GM21526 (cell line): ENCODE results near the gene GABRD.

Experiments
- ATAC-seq: cut with Tn5 transposase; IDR thresholded peaks from one replicate; pipeline ENCODE4 v1.9.1; 2021; ENCODE audit warnings: moderate library complexity; ENCODE audit not compliant: unreplicated experiment, low FRiP score

The GABRD gene

GRCh38 chr1:2050793-2051682 lies 31.9 kb downstream of the GABRD start:
- no peak for ATAC-seq

DNA sequence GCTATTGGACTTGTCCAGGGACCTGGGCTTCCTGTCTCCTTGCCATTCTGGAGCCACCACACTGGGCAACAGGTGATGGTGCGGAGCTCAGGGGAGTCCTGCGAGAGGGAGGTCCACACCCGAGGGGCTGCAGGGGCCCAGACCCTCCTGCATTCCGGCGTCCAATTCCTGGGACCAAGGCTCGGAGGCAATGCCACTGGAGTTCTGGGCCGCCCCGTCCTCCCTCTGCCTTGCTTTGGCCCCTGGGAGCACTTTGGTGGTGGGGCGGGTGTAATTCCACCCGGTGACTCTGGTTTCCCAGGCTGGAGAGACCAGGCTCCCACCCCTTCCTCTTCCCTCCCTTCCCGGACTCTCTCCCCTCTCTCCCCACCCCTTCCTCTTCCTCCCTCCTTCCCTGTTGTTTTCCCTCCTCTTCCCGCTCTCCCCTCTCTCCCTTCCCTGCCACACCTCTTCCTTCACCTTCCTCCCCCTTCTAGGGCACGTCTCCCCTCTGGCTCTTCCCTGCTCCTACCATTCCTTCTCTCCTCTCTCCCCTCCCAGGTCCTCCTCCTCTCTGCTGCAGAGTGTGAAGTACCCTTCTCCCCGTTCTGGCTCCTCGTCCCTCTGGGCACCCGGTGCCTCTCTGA lies 33.0 kb downstream of the GABRD start:
- ATAC-seq = no peak

GRCh38 chr1:2052756-2053155 lies 33.6 kb downstream of the GABRD start:
- ATAC-seq = no peak

DNA sequence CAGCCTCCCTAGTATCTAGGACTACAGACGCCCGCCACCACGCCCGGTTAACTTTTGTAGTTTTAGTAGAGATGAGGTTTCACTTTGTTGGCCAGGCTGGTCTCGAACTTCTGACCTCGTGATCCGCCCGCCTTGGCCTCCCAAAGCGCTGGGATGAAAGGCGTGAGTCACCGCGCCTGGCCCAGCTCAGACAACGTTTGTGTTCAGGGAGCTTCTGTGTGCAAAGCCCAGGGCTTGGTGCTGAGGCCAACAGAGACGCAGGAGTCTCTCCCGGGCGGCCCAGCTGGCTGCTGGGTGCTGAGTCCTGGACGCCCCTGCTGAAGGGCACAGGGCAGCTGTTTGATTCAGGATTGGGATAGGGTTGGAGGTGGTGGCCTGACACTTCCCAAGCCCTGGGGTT lies 34.1 kb downstream of the GABRD start:
- ATAC-seq = no peak

- no peak for ATAC-seq
These were observed 34.7 kb downstream of the GABRD start for GRCh38 chr1:2053784-2054376.

- ATAC-seq = no peak
These were observed 35.4 kb downstream of the GABRD start for GRCh38 chr1:2054560-2054959.

DNA sequence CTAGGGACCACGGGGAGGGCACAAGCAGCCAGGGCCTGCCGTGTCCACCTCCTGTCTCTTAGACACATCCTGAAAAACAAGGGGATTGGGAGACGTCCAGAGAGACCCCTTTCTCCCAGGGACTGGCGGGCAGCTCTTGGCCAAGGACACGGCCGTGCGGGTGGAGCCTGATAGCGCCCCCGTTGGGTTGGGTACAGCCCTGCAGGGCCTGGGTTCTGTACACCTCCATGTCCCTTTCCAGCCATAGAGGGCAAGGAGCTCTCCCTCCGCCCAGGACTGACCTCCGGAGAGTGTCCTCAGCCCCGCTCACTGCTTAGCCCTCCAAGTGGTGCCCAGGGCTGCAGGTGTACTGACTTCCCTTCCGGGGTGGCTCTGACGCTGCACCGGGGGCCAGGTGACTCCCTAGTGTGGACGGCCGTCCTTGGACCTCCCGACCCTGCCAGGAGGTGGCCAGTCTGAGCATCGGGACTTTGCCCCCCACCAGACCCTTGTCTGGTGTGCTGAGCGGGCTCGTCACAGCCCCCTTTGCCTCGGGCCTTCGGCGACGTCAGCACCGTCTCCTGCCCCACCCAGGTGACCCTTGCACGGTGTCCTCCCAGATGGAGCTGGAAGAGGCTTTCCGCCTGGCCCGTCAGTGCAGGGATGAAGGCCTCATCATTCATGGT lies 36.9 kb downstream of the GABRD start:
- no peak for ATAC-seq

DNA sequence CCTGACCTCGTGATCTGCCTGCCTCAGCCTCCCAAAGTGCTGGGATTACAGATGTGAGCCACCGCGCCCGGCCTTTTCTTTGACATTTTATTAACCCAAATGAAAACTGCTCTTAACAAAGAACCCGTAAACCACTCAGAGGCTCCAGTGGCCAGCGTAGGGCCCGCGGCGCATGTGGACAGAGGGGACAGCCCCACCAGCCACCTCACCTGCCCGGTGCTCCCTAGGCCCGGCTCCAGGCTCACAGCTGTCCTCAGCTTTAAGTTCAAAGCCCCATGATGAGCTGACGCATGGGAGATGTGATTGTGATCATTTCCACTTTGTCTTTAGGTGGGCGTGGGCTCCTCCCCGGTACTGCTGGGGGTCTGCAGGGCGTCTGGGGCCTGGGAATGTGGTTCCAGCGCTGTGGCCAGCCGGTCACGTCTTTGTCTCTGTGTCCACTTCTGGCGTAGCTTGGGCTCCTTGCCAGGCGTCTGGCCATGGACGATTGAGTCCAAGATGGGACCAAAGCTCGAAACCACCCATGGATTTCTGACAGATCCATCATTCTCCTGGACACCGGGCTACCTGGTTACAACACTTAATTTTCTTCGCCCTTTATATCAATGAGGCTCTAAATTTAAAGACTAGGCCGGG lies 37.9 kb downstream of the GABRD start:
- no peak for ATAC-seq

DNA sequence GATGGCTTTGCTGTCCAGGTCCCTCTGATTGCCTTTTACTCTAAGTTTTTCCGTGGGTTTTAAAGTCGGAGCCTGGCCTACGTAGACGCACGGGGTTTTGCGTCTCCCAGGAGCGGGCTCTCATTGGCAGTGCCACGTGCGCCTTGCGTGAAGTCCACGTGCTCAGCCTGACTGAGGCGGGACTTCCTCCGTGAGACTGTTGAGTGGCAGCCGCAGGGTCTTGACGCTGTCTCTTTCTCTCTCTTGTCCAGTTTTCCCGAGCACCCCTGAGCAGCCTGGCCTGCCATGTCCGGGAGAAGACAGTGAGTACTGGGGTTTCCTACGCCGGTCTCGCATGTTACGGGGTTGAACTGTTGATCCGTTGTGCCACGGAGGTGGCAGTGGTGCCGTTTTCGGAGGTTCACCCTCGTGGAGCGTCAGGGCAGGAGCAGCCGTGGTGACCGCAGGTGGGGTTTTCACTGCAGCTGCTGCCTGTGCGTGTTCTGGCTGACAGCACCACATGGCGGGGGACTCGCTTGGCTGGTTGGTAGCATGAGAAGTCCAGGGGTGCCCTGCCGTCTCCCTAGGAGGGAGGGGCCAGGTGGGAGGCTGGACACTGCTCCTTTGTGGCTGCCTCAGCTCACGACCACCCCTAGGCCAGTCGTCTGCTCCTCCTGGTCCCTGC lies 40.3 kb downstream of the GABRD start:
- ATAC-seq = no peak

DNA sequence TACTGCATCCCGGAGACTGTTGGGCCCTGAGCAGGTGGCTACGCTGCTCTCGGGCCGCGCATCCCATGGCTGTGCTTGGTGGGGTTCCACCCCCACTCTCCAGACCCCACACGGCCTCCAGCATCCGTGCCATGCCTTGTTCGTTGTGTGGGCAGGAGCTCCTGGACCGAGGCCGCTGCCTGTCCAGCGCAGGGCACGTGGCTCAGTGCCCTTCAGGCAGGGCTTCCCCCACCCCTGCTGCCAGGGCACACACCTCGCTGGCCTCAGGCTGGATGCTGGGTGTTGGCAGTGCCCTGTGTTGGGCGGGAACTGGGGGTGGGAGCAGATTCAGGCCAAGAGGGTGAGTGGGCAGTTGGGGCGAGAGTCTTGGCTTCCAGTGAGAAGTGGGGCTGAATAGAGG lies 40.9 kb downstream of the GABRD start:
- ATAC-seq = no peak

DNA sequence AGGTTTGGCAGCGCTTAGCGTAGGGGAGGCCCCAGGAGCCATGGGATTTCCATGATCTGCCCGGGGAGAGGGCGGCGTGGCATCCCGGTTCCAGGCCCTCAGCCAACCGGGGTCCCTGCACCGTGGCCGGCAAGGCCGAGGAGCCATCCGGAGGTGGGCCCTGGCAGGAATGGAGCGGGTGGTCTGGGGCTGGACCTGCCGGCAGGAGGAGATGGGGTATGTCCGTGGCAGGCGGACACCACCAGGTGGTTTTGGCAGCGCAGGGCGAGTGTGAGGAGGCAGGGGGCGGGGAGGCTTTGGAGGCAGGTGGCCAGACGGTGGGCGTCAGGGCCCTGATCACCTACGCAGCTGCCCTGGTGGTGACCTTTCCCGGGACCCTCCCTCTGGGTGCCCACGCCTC lies 41.4 kb downstream of the GABRD start:
- no peak for ATAC-seq

DNA sequence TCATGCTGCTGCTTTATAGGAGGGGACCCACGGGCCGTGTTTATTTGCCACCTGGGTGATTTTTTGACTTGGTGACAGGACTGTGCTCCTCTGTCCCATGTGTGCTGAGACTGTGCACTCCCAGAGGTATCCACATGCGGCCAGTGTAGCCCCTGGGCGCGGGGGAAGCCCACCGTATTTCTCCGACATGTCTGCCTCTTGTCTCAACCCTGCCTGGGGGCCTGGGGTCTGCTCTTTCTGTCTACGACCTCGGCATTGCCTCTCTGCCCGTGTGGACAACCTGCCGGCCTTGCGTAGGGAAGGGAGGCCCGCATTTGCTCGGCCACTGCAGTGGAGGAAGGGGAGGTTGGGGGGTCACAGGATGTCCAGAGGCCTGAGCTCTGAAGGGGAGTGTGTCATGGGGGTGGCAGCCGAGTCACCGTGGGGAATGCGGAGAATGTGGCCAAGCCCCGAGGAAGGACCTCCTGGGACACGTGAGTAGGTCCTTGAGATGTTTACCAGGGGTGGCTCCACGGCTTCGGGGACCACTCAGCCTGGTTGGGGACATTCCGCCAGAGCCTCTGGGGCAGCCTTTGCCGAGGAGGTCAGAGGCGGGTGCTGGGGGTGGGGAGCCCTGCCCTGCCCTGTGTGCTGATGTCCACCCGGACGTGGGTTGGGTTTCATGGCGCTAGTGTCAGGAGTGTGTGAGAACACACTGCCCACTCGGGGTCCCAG lies 42.1 kb downstream of the GABRD start:
- no peak for ATAC-seq

DNA sequence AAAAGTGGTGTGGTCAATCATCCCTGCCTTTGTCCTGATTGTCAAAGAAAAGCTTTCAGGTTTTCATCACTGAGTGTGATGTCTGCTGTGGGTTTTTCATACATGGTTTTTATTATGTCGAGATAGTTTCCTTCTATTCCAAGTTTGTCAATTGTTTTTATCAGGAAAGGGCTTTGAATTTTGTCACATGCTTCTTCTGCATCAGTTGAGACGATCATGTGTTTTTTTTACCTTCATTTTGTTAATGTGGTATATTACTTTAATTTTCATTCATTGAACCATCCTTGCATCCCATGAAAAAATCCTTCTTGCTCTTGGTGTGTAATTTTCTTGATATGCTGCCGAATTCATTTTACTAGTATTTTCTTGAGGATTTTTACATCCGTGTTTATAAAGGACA lies 46.6 kb downstream of the GABRD start:
- ATAC-seq = no peak

GRCh38 chr1:2067393-2067792 lies 48.2 kb downstream of the GABRD start:
- no peak for ATAC-seq

GRCh38 chr1:2067981-2068380 lies 48.8 kb downstream of the GABRD start:
- no peak for ATAC-seq

DNA sequence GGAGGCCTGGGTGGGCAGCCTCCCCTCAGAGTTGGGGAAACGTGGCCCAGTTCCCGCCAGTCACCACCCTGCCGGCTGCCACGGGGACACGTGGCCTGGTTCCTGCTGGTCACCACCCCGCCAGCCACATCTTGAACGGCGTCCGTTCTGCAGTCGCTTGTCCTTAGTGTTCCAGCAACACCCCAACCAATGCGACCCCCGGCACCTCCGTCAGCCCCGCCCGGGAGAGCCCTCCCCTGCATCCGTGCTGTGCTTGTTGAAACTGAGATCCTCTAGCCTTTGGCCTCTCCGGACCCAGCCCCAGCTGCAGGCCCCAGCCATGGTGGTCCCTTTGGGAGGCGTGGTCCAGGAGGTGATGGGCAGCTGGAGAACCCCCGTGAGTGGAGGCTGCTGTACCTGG lies 49.8 kb downstream of the GABRD start:
- no peak for ATAC-seq

DNA sequence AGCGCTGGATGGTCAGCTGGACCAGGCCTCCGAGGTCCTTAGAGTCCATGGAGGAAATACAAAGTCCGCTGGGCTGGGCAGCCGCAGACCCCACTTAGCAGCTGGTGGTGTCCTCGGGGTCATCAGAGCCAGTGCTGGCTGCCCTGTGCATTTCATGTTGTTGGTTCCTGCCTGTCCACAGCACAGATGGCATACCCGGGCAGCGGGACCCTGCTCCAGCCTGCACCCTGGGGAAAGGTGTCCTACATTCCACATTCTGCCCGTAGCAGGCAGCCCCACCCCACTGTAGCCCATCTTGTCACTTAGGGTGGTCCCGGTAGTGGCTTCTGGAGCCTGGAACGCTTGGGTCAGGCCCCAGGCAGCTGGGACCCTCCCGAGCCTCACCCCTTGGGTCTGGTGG lies 50.9 kb downstream of the GABRD start:
- no peak for ATAC-seq

DNA sequence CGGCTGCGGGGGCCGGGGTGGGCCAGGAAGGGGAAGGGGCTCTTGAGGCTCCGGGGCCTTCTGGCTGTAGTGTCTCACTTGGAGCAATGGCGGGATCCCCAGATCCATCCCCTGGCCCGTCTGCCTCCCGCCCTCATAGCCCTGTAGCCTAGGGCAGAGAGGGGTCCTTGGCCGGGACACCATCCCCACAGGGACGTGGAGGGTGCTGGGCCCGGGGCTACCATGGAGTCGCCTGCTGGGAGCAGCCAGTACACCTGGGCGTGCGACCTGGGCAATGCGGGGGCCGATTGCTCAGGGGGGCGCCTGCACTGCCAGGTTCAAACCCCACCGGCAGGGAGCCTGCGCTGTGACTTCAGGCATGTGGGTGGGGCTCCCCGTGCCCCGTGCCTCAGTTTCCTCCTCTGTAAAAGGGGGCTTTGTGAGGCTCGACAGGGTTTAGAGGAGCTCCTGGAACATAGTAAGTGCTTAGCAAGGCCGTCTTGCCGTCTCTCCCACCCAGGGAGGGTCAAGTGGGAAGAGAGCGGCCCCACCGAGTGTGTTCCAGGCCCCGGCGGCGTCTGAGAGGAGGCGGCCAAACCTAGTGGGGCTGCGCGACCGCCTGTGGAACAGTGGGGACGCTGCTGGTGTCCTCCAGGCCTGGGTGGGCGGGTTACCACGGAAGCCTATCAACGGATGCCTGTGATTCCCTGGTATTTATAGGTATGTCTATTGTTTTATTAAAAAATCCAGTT lies 51.8 kb downstream of the GABRD start:
- no peak for ATAC-seq
